ENCODE data around the gene FETUB. TPM values are rescaled to one million over a fixed set of nuclear protein-coding genes. Genes with fewer than 3 reads are reported as not detected.

The FETUB gene
- total RNA-seq, 1 experiment from 2014 or later, result not detected

DNA sequence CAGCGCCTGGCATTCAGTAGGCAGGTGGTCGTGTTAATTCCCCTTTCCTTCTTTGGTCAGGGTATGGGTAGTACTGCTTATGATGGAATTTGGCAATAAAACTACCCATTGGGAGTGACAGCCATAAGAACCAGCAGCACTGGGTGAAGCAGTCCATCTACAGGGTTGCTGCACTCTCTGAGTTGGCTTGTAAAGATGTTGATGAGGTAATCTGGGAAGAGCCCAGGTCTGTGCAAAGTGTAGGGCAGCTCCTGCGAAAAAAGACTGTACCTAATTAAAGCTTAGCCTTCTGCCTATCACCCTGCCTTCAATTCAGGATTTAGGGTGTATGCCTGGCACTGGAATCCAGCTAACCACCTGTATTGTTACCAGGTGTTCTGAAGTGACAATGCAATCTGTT is 4.7 kb upstream of the FETUB start:
- no peak for DNase-seq (ENCODE audit: low read depth)

DNA sequence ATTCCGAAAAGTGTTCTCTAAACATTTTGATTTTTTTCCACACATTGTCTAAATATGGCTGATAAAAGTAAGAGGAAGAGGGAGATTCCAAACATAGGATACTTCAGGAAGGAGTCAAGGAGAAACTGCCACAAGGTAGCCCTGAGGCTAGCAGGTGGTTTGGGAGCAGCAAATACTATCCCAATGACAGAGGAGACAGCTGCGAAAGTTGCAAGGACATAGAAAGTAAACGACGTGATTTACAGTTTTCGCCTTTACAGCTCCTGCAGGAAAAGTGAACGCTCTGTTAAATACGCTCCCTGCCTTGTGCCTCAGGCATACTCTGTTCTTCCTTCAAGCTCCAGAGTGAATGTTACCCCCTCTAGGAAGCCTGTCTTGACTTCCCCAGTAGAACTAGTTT is 3.7 kb upstream of the FETUB start:
- no peak for DNase-seq (ENCODE audit: low read depth)

DNA sequence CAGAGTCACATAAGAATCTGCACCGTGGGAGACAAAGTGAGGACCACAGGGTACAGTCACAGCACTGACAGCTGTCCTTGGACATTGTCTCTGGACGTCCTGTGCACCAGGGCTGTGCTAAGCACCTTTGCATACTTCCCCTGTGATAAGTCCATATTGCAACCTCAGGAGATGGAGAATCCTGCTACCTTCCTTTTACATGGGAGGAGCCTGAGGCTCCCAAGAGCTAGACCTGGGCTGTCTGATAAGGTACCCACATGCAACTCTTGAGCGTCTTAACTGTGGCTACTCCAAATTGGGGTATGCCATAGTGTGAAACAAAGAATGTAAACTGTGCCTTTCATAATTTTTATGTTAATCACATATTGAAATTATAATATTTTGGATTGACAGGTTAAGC is 2.5 kb upstream of the FETUB start:
- DNase-seq (ENCODE audit: low read depth), result no peak

DNA sequence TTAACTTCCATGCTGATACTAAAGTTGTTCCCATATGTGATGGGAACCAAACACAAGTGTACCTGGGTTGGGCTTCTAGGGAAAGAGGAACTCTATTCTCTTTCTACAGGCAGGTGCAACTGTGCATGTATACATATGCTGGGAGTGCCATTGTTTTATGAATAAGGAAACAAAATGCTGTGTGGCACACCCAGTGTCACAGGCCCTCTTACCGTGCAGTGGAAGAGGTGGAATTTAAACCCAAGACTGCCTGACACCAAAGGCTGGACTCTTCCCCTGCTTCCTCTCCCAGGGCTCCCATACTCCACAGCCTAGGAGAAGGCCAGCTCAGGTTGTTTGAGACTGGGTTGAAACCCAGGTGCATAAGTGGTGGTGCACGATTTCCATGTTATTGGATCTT is 1.9 kb upstream of the FETUB start:
- no peak for DNase-seq (ENCODE audit: low read depth)

DNA sequence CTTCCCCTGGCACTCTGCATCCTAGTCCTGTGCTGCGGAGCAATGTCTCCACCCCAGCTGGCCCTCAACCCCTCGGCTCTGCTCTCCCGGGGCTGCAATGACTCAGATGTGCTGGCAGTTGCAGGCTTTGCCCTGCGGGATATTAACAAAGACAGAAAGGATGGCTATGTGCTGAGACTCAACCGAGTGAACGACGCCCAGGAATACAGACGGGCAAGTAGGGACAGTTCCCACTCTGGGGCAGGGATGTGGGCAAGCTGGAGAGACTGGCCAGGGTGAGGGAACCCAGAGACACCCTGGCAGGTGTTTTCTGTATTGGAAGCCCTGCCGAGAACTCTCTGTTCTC is 247 bp downstream of the FETUB start:
- DNase-seq (ENCODE audit: low read depth), result peak; percentile 75

DNA sequence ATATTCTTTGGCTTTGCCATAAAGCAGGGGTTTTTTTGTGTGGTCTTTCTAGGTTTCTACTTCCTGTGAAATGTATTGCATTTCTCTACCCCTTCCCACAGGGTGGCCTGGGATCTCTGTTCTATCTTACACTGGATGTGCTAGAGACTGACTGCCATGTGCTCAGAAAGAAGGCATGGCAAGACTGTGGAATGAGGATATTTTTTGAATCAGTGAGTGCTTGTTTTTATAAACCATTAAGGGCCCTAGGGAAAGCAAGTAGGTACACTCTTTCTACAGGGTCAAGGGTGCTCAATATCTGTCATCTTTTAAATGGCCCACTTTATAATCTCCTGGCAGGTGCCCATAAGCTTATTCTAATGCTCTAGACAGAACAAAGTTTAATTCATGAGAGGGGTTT is 730 bp downstream of the FETUB start:
- DNase-seq (ENCODE audit: low read depth), result no peak

DNA sequence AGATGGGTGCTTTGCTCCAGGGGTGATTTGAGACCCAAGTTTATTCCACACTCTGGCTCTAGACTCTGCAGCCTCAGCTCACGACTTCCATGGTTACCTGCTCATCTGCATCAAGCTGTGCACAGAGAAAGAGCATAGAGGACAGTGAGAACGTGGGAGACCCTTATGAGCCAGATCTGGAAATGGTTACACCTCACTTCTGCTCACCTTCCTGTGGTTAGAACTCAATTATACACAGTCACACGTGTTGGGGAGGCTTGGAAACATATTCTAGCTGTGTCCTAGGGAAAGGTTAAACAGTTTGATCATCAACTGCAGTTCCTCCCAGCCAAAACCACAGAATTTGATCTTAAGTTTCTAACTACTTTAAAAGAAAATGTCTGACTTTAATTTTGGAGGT is 1.8 kb downstream of the FETUB start:
- DNase-seq (ENCODE audit: low read depth), result no peak

DNA sequence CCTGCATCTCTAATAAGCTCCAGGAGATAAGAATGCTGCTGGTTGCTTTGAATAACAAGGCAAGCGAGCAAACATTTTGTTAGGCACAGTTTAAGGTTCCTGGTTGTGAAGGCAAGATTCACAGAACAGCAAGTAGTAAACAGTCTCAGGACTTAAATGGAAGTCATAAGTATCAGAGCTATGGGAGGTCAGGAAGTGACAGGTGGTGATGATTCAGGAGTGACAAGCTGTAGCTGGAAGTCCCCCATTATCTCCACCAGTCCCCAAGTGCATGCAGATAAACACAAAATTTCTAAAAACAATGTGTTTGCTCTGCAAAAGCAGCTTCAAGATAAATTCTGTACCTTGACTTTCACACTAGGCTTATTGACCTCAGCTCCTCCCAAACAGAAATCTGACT is 3.3 kb downstream of the FETUB start:
- DNase-seq (ENCODE audit: low read depth), result no peak

DNA sequence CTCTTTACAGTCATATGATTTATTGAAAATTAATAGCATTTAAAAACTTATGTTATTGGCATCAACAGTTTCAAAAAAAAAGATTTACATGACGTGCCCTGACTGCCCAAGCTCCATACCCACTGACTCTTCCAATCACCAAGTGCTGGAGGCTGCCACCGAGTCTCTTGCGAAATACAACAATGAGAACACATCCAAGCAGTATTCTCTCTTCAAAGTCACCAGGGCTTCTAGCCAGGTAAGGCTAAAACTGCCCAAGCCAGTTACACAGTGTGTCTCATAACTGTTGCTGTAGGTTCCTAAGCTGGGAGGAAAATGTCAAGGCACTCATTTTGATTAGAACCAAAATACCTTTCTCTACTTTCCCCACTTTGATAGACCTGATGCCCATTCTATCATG is 4.5 kb downstream of the FETUB start:
- DNase-seq (ENCODE audit: low read depth), result no peak

DNA sequence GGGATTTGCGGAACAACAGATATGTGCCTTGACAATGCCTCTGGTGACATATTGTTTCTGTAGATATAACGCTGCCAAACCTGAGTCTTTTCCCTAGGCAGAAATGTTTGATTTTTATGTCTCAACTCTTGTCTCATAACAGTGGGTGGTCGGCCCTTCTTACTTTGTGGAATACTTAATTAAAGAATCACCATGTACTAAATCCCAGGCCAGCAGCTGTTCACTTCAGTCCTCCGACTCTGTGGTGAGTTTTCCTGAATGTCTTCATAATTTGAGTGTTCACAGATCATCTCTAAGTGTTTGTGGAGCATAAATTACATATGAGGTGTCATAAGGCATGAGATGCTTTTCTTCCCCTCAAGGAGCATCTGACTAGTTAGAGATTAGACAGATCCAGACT is 5.9 kb downstream of the FETUB start:
- DNase-seq (ENCODE audit: low read depth), result no peak

DNA sequence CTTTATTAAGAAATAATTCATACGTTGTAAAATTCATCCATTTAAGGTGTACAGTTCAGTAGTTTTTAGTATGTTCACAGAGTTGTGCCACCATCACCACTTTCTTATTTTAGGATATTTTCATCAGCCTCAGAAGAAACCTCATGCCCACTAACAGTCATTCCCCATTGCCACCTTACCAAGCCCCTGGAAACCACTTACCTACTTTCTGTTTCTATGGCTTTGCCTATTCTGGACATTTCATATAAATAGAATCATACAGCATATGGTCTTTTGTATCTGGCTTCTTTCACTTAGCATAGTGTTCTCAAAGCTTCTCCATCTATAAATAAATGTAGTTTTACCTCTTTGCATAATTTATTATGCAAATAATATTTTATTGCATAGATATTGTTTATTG is 6.6 kb downstream of the FETUB start:
- DNase-seq (ENCODE audit: low read depth), result no peak

DNA sequence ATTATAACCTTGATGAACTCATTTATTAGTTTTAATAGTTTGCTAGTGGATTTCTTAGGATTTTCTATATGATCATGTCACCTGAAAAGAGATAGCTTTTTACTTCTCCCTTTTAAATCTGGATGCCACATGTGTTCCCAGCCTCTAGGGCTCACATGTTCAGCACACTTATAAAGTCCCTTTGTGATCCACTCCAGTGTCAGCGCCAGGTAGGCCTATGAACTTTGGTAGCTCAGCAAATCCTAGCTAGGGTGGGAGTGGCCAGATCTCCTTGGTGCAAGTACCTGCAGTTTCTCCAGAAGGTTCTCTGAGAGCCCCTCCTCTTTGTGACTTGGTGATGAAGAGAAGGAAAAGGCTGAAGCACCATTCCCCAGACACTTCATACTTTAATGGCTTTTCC is 8.7 kb downstream of the FETUB start:
- no peak for DNase-seq (ENCODE audit: low read depth)

DNA sequence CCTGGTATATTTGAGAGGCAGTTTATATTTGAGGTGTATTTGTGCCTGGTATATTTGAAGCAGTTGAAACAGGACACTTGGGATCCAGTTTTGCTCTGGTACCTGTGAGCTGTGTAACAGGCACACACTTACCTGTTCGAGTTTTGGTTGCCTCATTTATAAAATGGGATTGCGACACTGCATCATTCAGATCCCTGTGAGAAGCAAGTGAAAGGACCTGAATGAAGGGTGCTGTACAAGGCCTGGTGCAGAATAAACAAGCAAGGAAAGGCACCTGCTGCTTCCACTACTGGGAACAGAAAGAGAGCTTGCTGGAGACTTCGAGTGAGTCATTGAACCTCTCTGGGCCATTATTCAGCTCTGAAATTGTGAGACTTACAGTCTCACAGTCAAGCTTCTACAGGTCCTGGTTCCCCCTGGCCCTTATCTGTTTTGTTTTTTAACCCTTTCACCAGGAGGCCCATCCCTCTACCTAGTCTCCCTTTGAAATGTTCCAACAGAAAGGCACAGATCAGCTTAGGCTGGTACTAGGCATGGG is 11.5 kb downstream of the FETUB start:
- DNase-seq (ENCODE audit: low read depth), result no peak

DNA sequence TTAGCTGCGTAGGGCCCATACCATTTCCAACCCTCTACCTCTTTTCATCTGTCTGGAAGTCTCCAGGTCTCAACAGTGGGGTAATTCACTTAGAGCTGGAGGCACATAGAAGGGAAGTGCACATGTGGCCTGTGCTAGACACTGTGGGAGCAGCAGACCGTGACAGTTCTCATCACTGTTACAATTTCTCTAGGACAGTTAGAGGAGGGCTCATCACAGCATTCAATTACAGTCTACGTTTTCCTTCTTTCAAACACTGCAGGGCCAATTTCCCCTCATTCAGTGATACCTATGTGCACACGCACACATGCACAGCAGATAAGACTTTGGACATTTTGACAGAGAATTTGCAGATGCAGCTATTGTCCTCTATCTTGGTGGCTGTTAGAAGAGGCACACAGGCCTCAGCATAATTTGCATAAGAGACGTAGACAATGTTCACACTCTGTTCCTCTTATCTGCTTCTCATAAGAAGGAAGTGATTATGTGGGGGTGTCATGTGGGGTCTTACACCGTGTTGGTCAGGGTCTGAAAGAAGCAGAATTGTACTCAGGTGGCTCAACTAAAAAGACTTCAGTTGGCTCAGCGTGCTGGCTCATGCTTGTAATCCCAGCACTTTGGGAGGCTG is 13.0 kb downstream of the FETUB start:
- DNase-seq (ENCODE audit: low read depth), result no peak

DNA sequence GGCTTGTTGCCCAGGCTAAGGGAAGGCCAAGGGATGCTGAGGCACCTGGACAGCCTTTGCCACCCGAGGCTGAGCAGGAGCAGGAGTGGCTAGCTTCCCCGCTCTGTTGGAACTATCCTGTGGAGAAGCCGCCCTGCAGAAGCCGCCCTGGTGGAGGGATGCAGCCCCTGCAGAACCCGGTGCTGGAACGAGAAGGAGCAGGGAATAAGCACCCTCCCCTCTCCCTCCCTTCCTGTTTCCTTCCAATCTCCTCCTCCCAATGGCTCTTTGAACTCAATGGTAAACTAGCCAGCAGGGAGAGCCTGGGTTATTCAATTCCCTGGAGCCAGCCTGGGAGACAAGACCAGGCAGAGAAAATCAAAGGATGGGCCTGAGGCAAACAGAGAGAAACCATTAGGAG is 13.8 kb downstream of the FETUB start:
- DNase-seq (ENCODE audit: low read depth), result no peak

DNA sequence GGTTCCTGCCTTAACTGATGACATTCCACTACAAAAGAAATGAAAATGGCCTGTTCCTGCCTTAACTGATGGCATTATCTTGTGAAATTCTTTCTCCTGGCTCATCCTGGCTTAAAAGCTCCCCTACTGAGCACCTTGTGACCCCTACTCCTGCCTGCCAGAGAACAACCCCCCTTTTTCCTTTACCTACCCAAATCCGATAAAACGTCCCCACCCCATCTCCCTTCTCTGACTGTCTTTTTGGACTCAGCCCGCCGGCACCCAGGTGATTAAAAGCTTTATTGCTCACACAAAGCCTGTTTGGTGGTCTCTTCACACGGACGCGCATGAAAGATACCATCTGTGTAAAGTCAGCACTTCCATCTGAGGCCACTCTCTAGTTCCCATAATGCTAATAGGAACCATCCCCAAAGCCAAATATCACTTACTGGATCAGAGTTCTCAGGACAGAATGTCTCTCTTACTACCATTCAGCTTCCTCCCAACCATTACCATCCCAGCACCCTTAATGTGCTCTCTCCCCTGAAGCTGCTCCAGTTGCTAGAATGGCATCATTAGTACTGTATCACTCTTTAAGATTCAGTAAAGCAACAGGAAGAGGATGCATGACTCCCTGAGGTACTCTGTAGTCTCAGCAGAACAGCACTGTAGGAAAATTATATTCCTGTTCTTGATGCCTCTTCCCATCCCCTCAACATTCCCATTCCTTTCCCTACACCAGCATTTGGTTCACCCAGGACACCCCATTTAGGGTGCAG is 23.3 kb downstream of the FETUB start:
- no peak for DNase-seq (ENCODE audit: low read depth)

DNA sequence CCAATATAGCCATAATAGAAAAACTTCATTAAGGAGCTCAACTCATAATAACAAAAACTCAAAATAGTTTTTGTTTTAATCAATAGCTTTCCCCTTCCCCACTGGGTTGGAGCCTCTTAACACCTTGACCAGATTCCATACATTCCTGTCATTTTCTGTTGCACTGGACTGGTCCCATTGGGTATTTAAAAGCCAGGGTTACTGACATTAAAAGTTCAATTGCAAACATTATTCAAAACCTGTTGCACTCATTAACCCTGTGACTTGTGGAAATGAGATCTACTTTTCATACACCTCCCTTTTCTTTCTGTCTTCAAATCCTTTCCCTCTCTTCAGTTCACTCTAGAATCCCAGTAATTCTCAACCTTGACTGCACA is 23.9 kb downstream of the FETUB start:
- DNase-seq (ENCODE audit: low read depth), result no peak

DNA sequence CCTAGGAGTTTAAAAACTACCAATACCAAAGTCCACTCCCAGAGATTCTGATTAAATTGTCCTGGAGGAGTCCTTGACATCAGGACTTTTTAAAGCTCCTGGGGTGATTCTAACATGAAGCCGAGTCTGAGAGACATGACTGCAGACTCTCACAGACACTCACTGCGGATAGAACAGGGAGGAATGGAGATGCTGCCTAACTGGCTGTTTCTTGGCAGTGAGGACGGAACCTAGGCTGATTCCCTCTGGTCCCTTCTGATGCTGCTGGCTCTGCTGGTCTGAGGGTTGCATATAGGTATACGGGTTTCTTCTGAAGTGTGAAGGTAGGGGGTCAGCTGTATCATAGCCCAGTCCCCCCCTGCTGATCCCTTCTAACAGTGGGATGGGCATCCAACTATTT is 24.3 kb downstream of the FETUB start:
- DNase-seq (ENCODE audit: low read depth), result no peak

DNA sequence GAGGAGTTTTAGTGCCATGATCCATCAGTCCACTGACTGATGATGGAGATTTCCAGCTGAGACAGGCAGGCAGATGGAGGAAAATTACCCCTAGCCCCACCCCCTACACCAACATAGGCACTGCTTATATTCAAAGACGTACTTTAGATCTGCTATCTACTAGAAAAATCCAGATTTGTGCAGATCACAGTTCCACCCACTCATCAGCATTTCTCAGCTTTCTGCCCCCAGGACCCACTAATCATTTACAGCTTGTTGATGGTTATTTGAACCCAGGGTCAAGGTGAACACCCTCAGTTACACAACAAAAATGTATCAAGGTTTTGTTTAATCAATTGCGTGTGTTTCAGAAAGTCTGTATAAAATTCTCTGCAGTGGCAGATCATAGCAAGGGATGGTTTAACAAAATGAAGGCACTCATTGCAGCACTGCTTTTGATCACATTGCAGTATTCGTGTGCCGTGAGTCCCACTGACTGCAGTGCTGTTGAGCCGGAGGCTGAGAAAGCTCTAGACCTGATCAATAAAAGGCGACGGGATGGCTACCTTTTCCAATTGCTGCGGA is 25.5 kb downstream of the FETUB start, which contains the start of gene HRG:
TSS of gene HRG (plus strand) at position 390 of the 564 bp plus-strand sequence. CDS start at position 408, 18 bp downstream.
- DNase-seq (ENCODE audit: low read depth), result no peak

DNA sequence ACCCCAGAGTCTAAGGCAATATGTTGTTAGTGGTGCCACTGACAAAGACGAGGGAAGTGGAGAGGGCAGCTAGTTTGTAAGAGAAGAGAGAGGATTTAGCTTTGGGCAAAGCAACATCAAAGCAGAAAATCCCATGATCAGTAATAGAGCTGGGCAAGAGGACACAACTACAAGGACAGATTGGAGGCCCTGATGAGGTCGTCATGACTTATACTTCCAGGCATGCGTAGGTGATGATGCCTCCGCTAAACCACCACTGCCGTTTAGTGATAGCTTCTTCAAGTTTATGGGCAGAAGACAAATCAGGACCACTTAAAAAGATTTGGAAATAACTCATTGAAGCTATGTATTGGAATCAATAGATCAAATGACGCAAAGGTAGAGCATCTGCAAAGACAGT is 28.2 kb downstream of the FETUB start:
- no peak for DNase-seq (ENCODE audit: low read depth)

DNA sequence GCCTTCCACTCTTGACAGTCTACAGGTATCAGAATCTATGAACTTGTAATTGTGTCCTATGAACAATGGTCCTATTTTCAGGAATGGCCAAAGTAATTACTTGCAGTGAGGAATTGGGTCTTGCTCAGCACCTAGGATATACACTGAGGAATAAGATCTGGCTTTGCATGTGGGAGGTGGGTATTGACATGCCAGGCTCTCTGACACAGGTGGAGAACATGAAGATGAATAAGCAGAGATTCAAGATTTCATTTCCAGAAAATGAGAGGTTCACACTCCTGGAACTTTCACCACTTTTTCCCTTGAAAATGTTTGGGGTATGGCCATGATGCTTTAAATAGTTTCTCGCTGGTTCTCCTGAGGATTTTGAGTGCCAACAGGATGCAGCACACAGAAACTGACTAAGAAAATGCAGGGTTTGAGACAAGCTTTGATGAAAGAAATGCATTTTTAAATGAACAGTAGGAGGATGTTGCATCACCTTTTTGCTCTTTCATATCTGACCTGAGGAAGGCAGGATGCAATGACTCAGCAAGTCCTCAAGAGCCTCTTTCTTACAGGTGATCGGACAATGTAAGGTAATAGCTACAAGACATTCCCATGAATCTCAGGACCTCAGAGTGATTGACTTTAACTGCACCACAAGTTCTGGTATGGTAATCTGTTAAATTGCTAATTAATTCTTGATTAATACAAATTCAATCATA is 29.3 kb downstream of the FETUB start:
- no peak for DNase-seq (ENCODE audit: low read depth)

DNA sequence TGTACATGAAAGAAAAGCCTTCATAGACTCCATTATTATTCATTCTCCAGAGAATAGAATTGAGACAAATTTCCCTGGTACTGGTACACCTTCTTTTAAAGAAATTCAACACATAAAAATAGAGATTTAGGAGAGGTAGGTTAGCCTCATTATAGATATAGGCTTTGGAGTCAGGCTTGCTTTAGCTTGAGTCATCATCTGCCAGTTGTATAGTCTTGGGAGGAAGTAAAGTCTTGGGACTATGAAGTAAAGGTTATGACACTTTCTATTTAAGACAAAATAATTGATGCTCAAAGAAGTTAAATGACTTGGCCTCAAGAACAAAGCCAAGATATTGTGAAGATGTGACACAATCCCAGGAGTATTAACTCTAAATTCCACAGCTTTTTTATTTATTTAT is 30.0 kb downstream of the FETUB start:
- no peak for DNase-seq (ENCODE audit: low read depth)

DNA sequence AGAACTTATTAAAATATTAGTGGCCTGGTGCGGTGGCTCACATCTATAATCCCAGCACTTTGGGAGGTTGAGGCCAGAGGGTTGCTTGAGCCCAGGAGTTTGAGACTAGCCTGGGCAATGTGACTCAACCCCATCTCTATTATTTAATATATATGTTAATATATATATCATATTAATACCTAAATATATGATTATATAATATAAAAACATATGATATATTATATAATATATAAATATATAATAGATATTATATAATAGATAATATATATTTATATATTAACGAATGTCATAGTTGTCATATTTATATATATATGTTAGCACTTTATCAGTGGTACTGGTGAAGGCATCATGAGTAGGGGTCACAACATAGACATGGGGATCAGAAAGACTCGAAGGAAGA is 30.9 kb downstream of the FETUB start:
- DNase-seq (ENCODE audit: low read depth), result no peak

All from RPMI7951 (cell line).